H54 (cell line): Measurements from ENCODE around the gene AKR7A3.

Source experiments
- DNase-seq: peaks from one replicate; pipeline ENCODE4 v3.0.0; 2011; ENCODE audit warnings: low spot score, mixed read lengths; ENCODE audit not compliant: insufficient read length
- FAIRE-seq: peaks from 3 replicates; lab custom pipeline; 2011; peaks lifted over from hg19 to GRCh38; lab: Jason Lieb, UNC
- POLR2A ChIP-seq: IDR thresholded peaks from 2 replicates; pipeline ENCODE4 v1.6.1; 2011; ENCODE audit warnings: low read depth, mild to moderate bottlenecking, low read length

Gene AKR7A3

DNA sequence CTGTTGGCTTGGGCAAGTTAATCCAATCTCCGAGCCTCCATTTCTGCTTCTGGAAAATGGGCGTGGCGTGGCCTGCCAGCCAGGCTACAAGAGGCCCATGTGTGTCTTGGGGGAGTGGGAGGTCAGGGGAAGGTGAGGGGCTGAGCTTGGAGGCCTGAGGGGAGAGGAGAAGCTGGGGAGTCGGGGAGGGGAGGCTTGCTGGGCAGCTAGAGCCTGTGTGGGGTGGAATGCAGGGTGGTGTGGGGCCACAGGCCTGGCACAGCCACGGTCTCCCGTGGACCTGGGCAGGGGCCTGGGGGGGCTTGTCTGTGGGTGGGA lies 38.1 kb upstream of the AKR7A3 start:
- FAIRE-seq, result no peak
- no peak for TF ChIP-seq POLR2A
- DNase-seq, result no peak

DNA sequence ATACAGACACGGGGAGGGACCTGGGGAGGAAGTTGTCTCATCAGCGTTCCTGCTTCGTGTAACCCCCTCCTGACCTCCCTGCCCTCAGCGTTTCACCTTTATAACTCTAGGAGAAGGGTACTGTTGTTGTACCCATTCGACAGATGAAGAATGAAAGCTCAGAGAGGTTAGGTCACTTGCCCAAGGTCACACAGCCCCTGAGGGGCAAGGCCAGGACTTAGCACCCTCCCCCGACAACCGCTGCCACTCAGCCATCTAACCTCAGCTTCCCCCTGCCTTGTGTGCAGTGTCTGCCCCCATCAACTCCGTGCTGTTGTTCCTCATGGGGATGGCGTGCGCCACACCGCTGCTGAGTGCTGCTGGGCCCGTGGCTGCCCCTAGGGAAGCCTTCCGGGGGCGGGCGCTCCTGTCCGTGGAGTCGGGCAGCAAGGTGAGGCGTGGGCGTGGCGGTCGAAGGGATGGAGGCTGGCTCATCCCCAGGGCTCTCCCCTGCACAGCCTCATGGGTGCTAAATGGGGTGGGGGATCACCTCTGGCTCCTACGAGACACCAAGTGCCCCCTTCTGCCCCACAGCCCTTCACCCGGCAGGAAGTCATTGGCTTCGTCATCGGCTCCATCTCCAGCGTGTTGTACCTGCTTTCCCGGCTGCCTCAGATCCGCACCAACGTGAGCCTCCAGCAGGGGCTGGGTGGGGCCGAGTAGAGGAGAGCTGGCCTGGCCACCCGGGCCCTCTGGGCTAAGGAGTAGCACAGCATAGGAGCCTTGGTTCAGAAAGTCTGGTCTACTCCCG lies 37.6 kb upstream of the AKR7A3 start:
- DNase-seq (no peak), FAIRE-seq (no peak)

DNA sequence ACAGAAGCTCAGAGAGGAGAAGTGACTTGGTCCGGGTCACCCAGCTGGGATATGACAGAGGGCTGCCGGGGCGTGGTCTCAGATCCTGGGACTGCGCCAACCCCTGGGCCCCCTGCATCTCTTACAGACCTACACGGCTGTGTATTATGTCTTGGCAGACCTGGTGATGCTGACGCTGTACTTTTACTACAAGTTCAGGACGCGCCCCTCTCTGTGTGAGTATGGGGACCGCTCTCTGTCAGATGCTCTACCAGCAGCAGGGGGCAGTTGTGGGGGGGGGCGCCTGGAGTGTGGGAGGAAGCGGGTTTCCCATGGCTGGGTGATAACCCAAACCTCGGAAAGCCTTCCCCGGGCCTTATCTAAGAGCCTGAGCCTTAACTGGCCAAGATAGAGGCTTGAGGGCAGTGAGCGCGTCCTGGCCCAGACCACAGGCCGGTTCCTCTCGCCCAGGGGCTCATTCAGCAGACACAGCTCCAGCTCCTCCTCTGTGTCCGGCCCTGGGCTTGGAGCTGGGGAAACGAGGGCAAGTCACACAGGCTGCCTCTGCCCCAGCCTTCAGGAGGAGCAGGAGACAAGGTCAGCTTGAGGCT lies 36.9 kb upstream of the AKR7A3 start:
- DNase-seq, result no peak
- FAIRE-seq, result no peak
- no peak for TF ChIP-seq POLR2A

More for the DNA sequence above, 37.6 kb upstream of the AKR7A3 start:
- no peak for TF ChIP-seq POLR2A

DNA sequence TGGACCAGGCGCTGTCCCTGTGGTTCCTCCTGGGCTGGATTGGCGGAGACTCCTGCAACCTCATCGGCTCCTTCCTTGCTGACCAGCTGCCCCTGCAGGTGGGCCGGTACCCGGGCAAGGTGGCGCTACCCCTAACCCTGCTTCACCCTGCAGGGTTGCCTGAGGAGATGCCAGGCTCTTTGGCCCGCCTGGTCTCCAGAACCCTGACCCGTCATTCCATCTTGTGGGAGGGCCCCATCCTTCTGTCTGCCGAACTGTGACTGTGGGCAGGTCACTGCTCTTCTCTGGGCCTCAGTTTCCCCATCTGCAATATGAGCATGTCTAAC lies 36.1 kb upstream of the AKR7A3 start:
- DNase-seq, result no peak
- FAIRE-seq, result no peak
- TF ChIP-seq POLR2A, result no peak

DNA sequence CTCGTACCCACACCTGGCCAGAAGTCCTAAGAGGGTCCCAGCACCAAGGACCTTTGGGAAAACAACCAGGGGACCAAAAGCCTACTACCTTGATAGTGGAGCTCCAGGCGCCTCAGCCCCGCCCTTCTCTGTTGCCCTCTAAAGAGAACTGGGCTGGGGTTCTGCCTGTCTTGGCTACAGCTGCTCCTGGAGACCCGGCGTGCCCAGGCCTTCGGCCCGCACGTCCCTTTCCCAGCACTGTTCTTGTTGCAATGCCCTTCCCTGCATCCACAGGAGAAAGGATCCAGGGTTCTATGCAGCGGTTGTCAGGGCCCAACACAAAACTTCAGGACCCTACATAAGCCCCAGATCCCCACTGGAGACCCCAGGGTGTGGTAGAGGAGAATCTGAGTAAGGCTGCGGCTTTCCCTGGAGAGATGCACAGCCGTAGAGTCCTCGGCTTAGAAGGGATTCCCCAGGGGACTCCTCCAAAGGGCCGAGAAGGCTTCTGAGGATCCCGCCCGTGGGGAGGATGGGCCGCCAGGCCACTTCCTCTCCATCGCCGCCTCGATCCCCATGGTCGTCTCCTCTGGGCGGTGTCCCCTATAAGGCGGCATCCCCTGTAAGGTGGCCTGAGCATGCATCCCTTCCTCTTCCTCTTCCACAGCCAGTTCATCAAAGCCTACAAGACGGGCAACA lies 35.6 kb upstream of the AKR7A3 start:
- FAIRE-seq (no peak), DNase-seq (no peak)
- TF ChIP-seq POLR2A, result no peak

DNA sequence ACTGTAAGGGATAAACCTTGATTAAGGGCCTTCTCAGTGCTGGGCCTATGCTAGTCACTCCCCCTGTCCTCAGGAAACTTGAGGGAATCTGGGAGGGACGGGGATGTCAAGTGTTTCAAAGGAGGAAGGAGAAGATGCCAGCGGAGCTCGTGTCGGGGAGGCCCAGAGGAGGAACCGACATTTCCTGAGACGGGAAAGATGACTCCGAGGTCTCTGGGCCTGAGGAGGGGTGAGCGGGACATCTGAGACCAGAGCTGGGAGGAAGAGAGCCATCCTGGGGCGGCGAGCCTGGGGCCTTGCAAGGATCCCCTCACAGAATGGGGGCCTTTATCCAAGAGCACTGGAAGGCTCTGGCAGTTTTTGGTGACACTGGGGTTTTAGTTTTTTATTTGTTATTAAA lies 33.9 kb upstream of the AKR7A3 start:
- FAIRE-seq (no peak), DNase-seq (no peak)
- TF ChIP-seq POLR2A, result no peak

DNA sequence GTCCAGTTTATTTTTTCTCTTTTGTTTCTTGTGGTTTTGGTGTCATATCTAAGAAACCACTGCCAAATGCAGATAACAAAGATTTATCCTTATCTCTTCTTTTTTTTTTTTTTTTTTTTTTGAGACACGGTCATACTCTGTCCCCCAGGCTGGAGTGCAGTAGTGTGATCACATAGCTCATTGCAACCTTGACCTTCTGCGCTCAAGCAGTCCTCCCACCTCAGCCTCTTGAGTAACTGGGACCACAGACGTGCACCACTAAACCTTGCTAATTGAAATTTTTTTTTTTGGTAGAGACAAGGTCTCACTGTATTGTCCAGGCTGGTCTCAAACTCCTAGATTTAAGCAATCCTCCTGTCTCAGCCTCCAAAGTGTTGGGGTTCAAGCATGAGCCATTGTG lies 32.5 kb upstream of the AKR7A3 start:
- no peak for TF ChIP-seq POLR2A
- DNase-seq, result no peak
- FAIRE-seq, result no peak

DNA sequence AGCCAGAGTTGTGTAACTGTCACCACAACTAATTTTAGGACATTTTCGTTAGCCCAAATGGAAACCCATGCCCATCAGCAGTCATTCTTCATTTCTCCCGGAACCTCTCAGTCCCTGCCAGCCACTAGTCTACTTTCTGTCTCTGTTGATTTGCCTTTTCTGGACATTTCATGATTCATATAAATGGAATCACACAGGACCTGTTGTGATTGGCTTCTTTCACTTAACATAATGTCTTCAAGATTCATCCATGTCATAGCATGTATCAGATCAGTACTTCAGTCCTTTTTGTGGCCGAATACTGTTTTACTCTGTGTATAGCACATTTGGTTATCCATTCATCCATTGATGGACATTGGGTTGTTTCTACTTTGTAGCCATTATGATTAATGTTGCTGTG lies 30.6 kb upstream of the AKR7A3 start:
- no peak for TF ChIP-seq POLR2A
- no peak for DNase-seq
- FAIRE-seq, result no peak

DNA sequence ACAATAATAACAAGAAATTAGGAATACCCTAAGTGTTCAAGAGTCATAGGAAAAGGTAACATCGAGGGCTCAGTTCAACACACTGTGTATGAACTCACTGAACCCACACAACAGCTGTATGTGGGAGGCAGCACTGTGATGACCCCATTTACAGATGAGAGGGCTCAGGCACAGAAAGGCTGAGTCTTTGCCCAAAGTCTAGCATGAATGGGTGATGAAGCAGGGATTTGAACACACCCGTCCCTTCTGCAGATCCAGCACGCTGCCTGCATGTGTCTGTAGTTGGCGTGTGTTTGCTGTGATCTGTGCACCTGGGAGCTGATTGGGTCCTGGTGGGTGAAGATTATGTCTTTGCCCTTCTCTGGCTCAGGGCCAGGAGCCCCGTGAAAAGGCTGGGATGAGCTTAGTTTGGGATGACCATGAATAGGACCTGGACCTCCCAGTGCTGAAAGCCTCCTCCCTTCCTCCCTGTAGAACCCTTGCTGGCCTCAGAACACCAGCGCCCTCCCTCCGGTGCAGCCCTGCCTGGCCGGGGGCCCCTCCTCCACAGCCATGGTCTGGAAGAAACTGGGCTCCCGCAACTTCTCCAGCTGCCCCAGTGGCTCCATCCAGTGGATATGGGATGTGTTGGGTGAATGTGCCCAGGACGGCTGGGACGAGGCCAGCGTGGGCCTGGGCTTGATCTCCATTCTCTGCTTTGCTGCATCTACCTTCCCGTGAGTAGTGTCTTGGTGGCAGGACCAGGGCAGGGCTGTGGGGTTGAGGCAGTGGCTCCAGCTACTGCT lies 28.7 kb upstream of the AKR7A3 start:
- no peak for TF ChIP-seq POLR2A
- FAIRE-seq, result no peak
- DNase-seq, result no peak

DNA sequence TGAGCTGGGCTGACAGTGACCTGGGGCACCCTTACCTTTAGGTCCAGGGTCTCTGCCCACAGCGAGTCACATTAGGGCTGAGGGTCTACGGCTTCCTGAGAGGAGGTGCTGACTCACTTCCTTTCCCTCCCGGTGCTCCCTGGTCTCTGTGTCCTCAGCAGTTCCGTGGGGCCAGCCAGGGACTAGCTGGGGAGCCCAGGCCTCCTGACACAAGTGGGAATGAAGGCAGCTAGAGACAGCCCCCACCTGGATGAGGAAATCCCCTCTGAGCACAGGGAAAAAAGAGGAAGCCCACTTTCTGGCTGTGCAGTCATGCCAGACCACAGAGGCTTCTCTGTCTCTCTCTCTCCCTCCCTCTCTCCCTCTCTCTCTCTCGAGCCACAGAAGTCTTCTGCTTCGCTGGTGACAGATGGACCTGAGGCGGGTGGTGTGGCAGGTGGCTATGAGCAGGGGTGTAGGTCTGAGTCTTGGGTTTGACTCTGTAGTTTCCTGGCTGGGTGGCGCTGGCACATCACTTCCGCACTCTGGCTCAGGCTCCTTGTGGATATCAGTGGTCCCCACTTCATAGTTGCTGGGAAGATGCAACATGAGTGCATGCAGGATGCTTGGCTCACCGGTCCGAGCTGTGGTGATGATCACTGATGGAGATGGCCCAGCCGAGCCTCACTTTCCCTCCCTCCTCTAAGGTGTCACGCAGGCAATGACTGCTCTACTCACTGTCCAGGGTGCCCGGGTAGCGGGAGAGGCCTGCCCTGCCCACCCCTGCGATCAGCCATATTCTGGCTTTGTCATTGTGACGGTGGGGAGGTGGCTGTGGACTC lies 27.0 kb upstream of the AKR7A3 start:
- DNase-seq (peak; percentile 25), FAIRE-seq (no peak)
- TF ChIP-seq POLR2A, result no peak

DNA sequence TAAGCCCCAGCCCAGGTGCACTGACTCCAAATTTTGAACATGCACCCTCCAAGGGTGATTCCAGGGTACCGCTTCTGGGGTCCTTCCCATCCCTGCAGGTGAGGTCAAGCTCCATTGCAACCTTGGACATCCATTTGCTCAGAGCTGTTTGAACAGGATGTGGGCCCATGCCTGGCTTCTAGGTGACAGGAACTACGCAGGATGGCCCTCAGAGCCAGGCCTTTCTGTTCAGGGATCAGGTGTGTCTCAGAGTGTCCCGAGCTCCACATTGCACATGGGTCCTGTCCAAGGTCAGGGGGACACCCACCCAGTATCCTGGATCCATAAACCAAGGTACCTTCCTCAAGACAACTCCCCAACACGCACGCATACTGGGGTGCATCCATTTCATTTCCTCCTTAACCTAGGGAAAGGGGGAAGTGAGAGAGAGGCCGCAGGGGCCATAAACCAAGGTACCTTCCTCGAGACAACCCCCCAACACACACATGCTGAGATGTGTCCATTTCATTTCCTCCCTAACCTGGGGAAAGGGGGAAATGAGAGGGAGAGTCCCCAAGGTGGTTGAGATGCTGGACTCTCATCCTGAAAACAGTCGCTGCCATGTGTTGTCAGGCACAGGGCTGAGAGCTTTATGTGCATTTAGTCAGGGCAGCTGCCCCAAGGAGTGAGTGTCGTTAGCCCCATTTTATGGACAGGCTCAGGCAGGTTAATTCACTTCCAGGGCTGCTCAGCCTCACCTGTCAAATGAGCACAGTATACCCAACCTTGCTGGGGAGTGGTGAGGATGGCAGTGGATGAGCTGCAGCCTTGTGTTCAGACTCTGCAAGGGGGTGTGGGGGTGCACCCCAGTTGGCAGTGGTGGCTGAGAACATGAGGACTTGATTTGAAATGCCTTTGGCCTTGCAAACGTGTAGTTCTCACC lies 25.7 kb upstream of the AKR7A3 start:
- DNase-seq (no peak), FAIRE-seq (no peak)
- no peak for TF ChIP-seq POLR2A

DNA sequence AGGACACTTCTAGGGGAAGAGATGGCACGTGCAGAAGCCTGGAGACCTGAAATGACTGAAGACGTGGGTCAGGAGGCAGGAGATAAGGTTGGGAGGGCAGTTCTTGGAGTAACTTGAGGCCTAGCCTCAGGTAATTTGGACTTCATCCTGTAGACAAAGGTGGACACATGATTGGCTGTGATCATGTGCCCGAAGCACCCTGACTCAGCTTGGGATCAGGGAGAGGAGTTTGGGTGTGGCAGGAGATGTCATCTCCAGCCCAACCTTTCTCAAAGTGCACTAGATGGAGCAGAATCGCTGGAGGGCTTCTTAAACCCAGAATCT lies 25.0 kb upstream of the AKR7A3 start:
- FAIRE-seq, result no peak
- TF ChIP-seq POLR2A, result no peak
- DNase-seq, result no peak
